PC-3 (cell line): ENCODE measurements around the gene MTX1.

Source experiments
- EZH2 ChIP-seq: fragments of 300-600 bp; sonication (generic); IDR thresholded peaks from one replicate; pipeline ENCODE4 v1.6.1; 2017; ENCODE audit warnings: antibody characterized with exemption, mild to moderate bottlenecking, low read length; ENCODE audit not compliant: unreplicated experiment
- TF ChIP-seq, protein P1 (sequence below): fragments of 300-600 bp; sonication (generic); conservative IDR thresholded peaks from 2 replicates; pipeline ENCODE4 v1.5.1; 2017; ENCODE audit warnings: antibody characterized with exemption, low read depth, mild to moderate bottlenecking, low read length

GRCh38 chr1:155255243-155256007, 46.9 kb downstream of the MTX1 start, which contains the start of gene ENTREP3:
- TF ChIP-seq, protein P1, sequence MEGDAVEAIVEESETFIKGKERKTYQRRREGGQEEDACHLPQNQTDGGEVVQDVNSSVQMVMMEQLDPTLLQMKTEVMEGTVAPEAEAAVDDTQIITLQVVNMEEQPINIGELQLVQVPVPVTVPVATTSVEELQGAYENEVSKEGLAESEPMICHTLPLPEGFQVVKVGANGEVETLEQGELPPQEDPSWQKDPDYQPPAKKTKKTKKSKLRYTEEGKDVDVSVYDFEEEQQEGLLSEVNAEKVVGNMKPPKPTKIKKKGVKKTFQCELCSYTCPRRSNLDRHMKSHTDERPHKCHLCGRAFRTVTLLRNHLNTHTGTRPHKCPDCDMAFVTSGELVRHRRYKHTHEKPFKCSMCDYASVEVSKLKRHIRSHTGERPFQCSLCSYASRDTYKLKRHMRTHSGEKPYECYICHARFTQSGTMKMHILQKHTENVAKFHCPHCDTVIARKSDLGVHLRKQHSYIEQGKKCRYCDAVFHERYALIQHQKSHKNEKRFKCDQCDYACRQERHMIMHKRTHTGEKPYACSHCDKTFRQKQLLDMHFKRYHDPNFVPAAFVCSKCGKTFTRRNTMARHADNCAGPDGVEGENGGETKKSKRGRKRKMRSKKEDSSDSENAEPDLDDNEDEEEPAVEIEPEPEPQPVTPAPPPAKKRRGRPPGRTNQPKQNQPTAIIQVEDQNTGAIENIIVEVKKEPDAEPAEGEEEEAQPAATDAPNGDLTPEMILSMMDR: no peak
- no peak for TF ChIP-seq EZH2
